ENCODE results near the gene DRC1.

Gene DRC1

DNA sequence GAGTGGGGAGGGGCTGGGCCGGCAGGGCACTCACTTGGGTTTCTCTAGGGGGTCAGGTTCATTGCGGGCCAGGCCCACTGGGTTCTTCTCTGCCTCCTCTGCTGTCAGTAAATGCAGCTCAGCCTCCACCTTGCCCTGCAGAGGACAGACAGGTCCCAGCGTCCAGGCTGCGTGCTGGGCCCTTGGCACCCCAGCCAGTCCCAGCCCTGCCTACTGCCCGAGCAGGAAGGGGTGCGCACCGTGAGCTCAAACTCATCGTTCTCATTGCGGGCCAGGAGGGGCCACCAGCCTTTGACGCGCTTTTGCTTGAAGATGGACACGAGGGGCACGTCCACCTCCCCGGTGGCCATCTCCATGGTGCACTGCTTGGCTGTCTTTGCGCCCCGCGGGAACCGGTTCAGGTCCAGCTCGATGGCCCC lies 58.9 kb downstream of the DRC1 start:
- H3K27ac ChIP-seq (replicated peaks): no peak overlapping the region
- no peaks in the 10 kb centered on the region for H3K27me3 ChIP-seq (ENCODE audit: insufficient read depth, poor library complexity, severe bottlenecking)
- no peak for TF ChIP-seq SPI1 (IDR thresholded peaks at IDR 0.05; ENCODE audit: borderline replicate concordance, low read depth)
- DNase-seq (ENCODE audit: low read depth in 1 of 2, low spot score in 1 of 2): no peak
- no peak overlapping the region for H3K4me3 ChIP-seq (replicated peaks; ENCODE audit: insufficient read depth, low read length)

DNA sequence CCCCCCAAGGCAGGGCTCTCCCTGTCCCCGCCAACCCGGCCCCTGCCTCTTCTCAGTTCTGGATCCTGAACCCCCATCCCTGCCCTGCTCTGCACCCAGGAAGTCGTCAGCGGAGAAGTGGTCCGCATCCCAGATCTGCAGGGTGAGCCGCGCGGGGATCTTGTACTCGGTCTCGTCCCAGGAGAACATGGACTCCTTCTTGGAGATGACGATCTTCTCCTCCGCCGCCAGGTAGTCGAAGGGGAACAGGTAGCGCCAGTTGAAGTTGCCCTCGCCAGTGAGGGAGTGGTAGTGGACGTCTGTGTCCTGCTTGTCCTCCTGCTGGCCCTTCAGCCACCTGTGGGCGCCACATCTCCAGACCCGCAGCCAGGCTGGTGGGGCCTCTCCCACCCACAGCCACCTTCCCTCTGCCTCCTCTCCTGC lies 59.9 kb downstream of the DRC1 start:
- Histone ChIP-seq H3K4me3 (replicated peaks; ENCODE audit: insufficient read depth, low read length) (no peak overlapping the region), H3K27me3 (ENCODE audit: insufficient read depth, poor library complexity, severe bottlenecking) (no peaks in the 10 kb centered on the region)
- no peak for DNase-seq (ENCODE audit: low read depth in 1 of 2, low spot score in 1 of 2)

DNA sequence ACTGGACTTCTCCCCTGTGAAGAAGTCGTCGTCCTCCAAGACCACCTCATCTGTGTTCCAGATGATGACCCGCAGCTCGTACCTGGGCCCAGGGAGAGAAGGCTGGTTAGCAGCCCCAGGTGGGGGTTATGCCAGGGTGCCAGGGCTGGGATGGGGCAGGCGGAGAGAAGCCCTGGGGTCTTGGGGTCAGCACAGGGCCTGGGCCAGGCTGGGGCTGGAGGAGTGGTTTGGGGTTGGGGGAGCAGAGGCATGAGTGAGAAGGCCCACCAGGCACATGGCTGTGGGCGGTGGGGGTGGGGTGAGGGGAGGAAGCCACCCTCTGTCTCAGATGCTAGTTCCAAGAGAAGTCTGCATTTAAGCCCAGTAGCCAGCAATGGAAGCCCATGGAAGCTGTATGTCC lies 60.4 kb downstream of the DRC1 start:
- no peak overlapping the region for H3K27ac ChIP-seq (replicated peaks)
- H3K27me3 ChIP-seq (ENCODE audit: insufficient read depth, poor library complexity, severe bottlenecking): no peaks in the 10 kb centered on the region
- TF ChIP-seq POLR2AphosphoS5 (IDR thresholded peaks at IDR 0.05; ENCODE audit: low read depth) (no peak), SPI1 (IDR thresholded peaks at IDR 0.05; ENCODE audit: borderline replicate concordance, low read depth) (no peak), GABPA (IDR thresholded peaks at IDR 0.05; ENCODE audit: low read depth) (no peak)
- TF ChIP-seq, protein P1, sequence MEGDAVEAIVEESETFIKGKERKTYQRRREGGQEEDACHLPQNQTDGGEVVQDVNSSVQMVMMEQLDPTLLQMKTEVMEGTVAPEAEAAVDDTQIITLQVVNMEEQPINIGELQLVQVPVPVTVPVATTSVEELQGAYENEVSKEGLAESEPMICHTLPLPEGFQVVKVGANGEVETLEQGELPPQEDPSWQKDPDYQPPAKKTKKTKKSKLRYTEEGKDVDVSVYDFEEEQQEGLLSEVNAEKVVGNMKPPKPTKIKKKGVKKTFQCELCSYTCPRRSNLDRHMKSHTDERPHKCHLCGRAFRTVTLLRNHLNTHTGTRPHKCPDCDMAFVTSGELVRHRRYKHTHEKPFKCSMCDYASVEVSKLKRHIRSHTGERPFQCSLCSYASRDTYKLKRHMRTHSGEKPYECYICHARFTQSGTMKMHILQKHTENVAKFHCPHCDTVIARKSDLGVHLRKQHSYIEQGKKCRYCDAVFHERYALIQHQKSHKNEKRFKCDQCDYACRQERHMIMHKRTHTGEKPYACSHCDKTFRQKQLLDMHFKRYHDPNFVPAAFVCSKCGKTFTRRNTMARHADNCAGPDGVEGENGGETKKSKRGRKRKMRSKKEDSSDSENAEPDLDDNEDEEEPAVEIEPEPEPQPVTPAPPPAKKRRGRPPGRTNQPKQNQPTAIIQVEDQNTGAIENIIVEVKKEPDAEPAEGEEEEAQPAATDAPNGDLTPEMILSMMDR (IDR thresholded peaks at IDR 0.05; ENCODE audit: insufficient read depth, low read length): no peak
- TF ChIP-seq, protein P2, sequence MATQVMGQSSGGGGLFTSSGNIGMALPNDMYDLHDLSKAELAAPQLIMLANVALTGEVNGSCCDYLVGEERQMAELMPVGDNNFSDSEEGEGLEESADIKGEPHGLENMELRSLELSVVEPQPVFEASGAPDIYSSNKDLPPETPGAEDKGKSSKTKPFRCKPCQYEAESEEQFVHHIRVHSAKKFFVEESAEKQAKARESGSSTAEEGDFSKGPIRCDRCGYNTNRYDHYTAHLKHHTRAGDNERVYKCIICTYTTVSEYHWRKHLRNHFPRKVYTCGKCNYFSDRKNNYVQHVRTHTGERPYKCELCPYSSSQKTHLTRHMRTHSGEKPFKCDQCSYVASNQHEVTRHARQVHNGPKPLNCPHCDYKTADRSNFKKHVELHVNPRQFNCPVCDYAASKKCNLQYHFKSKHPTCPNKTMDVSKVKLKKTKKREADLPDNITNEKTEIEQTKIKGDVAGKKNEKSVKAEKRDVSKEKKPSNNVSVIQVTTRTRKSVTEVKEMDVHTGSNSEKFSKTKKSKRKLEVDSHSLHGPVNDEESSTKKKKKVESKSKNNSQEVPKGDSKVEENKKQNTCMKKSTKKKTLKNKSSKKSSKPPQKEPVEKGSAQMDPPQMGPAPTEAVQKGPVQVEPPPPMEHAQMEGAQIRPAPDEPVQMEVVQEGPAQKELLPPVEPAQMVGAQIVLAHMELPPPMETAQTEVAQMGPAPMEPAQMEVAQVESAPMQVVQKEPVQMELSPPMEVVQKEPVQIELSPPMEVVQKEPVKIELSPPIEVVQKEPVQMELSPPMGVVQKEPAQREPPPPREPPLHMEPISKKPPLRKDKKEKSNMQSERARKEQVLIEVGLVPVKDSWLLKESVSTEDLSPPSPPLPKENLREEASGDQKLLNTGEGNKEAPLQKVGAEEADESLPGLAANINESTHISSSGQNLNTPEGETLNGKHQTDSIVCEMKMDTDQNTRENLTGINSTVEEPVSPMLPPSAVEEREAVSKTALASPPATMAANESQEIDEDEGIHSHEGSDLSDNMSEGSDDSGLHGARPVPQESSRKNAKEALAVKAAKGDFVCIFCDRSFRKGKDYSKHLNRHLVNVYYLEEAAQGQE (IDR thresholded peaks at IDR 0.05; ENCODE audit: insufficient replicate concordance, low read depth): no peak
- DNase-seq (ENCODE audit: low read depth in 1 of 2, low spot score in 1 of 2): no peak
- H3K4me3 ChIP-seq (replicated peaks; ENCODE audit: insufficient read depth, low read length): no peak overlapping the region

More for the DNA sequence above, 59.9 kb downstream of the DRC1 start:
- TF ChIP-seq GABPA (IDR thresholded peaks at IDR 0.05; ENCODE audit: low read depth) (no peak), SPI1 (IDR thresholded peaks at IDR 0.05; ENCODE audit: borderline replicate concordance, low read depth) (no peak), POLR2AphosphoS5 (IDR thresholded peaks at IDR 0.05; ENCODE audit: low read depth) (no peak)
- TF ChIP-seq, protein P2 (IDR thresholded peaks at IDR 0.05; ENCODE audit: insufficient replicate concordance, low read depth): no peak
- TF ChIP-seq, protein P1 (IDR thresholded peaks at IDR 0.05; ENCODE audit: insufficient read depth, low read length): no peak
- no peak overlapping the region for H3K27ac ChIP-seq (replicated peaks)

DNA sequence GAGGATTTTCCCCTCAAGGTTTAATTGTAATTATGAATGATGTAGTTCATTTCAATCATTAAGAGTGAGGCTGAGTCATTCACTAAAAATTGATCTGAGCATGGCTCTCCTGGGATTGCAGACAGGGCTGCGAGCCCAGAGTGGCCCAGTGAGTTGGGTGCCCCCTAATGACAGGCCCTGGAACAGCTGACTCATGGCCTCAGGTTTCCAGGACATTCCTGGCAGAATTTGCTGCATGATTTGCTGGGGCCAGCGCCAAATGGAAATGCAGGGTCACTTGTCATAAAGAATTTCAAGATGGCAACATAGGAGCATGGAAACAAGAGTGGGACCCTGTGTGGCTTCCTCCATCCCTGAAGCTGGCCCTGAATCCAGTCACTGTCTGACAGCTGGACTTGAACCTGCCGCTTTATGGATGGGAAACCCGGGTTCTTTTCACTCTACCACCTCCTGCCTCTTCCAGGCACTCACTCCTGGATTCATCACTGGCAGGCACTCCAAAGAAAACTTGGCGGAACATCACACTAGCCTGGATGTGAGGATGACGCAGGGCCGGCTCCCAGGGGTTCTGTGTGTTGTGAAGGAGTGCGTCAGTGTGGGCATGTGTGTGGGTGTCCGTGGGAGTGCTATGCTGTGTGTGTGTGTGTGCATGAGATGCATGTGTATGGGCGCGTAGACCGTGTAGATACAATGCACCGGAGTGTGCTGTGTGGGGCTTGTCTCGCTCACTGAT lies 61.0 kb downstream of the DRC1 start:
- DNase-seq (ENCODE audit: low read depth in 1 of 2, low spot score in 1 of 2): peak in 1 of 2 experiments; percentile 36
- Histone ChIP-seq H3K27ac (replicated peaks) (no peak overlapping the region), H3K27me3 (ENCODE audit: insufficient read depth, poor library complexity, severe bottlenecking) (no peaks in the 10 kb centered on the region), H3K4me3 (replicated peaks; ENCODE audit: insufficient read depth, low read length) (no peak overlapping the region)
- no peak for TF ChIP-seq GABPA (IDR thresholded peaks at IDR 0.05; ENCODE audit: low read depth)
- no peak for TF ChIP-seq SPI1 (IDR thresholded peaks at IDR 0.05; ENCODE audit: borderline replicate concordance, low read depth)
- TF ChIP-seq POLR2AphosphoS5 (IDR thresholded peaks at IDR 0.05; ENCODE audit: low read depth): no peak
- TF ChIP-seq, protein P2 (IDR thresholded peaks at IDR 0.05; ENCODE audit: insufficient replicate concordance, low read depth): no peak
- TF ChIP-seq, protein P1 (IDR thresholded peaks at IDR 0.05; ENCODE audit: insufficient read depth, low read length): peak; percentile 67

Measured in HL-60 (cell line).